ENCODE data around the gene UBL5. TPM values are rescaled to one million over a fixed set of nuclear protein-coding genes. Genes with fewer than 3 reads are reported as not detected.
A peak's percentile ranks its signal among the peaks of the same experiment; 100 is the strongest.
"Not testable (repeated sequence)": the region's sequence is repeated elsewhere in the genome, so short reads cannot be mapped to it uniquely, and the experiment has no call there.

UBL5 gene
- total RNA-seq, 1 donor from 2014 or later, result 133 TPM

DNA sequence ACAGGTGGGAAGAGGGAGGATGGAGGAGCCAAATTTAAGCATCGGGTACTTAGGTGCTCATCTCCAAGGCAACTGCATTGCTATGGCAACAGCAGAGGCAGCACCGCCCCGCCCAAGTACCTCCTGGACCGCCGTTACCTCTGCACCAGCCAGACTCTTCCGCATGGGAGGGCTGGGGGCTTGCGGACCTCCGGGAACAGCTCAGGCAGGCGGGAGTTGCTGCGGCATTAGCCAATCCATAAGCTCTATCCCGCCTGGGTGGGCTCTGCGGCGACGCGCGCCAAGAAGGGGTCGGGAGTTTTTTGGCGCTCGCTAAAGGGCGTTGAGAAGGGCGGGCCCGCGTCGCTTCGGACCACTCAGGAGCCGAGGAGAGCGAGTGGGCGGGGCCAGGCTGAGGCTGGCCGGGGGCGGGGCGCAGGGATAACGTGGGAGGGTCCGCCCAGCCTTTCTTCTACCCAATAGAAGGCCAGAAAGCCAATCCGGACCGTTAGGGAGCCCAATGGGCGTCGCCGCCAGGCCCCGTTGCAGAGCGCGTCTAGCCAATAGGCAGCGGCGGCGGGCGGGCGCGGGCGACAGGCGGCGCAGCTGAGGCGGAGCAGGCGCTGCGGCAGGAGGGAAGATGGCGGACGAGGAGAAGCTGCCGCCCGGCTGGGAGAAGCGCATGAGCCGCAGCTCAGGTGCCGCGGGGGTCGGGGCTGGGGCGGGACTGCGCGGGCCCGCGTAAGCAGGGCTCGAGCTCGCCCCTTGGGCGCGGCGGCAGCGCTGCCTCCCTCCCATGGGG, 7.2 kb downstream of the UBL5 start, which contains the start of gene PIN1:
Gene PIN1, plus strand, starts transcription at position 593 of the 781 bp plus-strand sequence. Its CDS starts 27 bp downstream, at position 620.
- peak within 1 kb of the TSS; percentile 42 for H3K27ac ChIP-seq (ENCODE audit: low read depth, low read length)
- peaks cover 12 to 18% (median 14%) of the 10 kb centered on the region in 3 donors for H3K4me1 ChIP-seq (ENCODE audit: control insufficient read depth in 3 of 3, insufficient read depth in 3 of 3, low read length in 3 of 3)

GRCh38 chr19:9835507-9835949, 7.8 kb downstream of the UBL5 start:
- peaks cover 12 to 18% (median 14%) of the 10 kb centered on the region in 3 donors for H3K4me1 ChIP-seq (ENCODE audit: control insufficient read depth in 3 of 3, insufficient read depth in 3 of 3, low read length in 3 of 3)
- peaks cover 12 to 21% (median 18%) of the 10 kb centered on the region in 3 donors for H3K36me3 ChIP-seq (ENCODE audit: control insufficient read depth in 3 of 3, insufficient read depth in 3 of 3, low read length in 3 of 3)
- peak overlapping the region; percentile 36 for H3K27ac ChIP-seq (ENCODE audit: low read depth, low read length)
- H3K9ac ChIP-seq (ENCODE audit: low read depth in 1 of 3, low read length in 3 of 3), result peak overlapping the region; percentile 84 to 90 (median 87)
- no peaks in the 10 kb centered on the region for H3K9me3 ChIP-seq (ENCODE audit: control insufficient read depth in 3 of 3, low read length in 3 of 3)
- peak overlapping the region; percentile 81 to 89 (median 85) for H3K4me3 ChIP-seq (ENCODE audit: low read length in 3 of 3)
- H3K27me3 ChIP-seq (ENCODE audit: control insufficient read depth in 3 of 3, insufficient read depth in 3 of 3, low read length in 3 of 3), result no peaks in the 10 kb centered on the region

More for the DNA sequence above, 7.2 kb downstream of the UBL5 start, which contains the start of gene PIN1:
- no peaks in the 10 kb centered on the region for H3K9me3 ChIP-seq (ENCODE audit: control insufficient read depth in 3 of 3, low read length in 3 of 3)
- H3K9ac ChIP-seq (ENCODE audit: low read depth in 1 of 3, low read length in 3 of 3), result peak within 1 kb of the TSS; percentile 84 to 90 (median 87)
- H3K27me3 ChIP-seq (ENCODE audit: control insufficient read depth in 3 of 3, insufficient read depth in 3 of 3, low read length in 3 of 3), result no peaks in the 10 kb centered on the region
- H3K4me3 ChIP-seq (ENCODE audit: low read length in 3 of 3), result peak within 1 kb of the TSS; percentile 86 to 96 (median 96)
- peaks cover 13 to 23% (median 20%) of the 10 kb centered on the region in 3 donors for H3K36me3 ChIP-seq (ENCODE audit: control insufficient read depth in 3 of 3, insufficient read depth in 3 of 3, low read length in 3 of 3)

DNA sequence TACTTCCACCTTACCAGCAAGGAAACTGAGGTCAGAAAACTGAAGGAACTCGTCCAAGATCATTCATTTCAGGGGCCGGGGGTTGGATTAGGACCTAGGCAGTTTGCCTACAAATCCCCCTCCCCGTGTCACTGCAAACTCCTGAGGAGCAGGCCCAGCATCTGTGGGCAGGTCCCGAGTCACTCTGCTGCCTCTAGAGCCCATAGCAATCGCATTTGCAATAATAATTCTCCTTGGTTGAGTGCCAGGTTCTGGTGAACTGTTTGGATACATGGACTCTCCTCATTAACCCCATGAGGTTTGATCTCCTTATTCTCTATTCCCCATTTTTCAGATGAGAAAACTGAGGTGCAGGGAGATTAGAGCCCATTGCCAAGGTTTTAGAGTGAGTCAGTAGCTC, 8.3 kb downstream of the UBL5 start:
- H3K4me1 ChIP-seq (ENCODE audit: control insufficient read depth in 3 of 3, insufficient read depth in 3 of 3, low read length in 3 of 3), result peaks cover 12 to 18% (median 14%) of the 10 kb centered on the region in 3 donors
- H3K27me3 ChIP-seq (ENCODE audit: control insufficient read depth in 3 of 3, insufficient read depth in 3 of 3, low read length in 3 of 3), result no peaks in the 10 kb centered on the region
- H3K9ac ChIP-seq (ENCODE audit: low read depth in 1 of 3, low read length in 3 of 3), result peak overlapping the region; percentile 84 to 90 (median 87)
- no peaks in the 10 kb centered on the region for H3K9me3 ChIP-seq (ENCODE audit: control insufficient read depth in 3 of 3, low read length in 3 of 3)
- no peak overlapping the region for H3K27ac ChIP-seq (ENCODE audit: low read depth, low read length)
- H3K4me3 ChIP-seq (ENCODE audit: low read length in 3 of 3), result peak overlapping the region; percentile 81 to 89 (median 85)
- peaks cover 15 to 25% (median 23%) of the 10 kb centered on the region in 3 donors for H3K36me3 ChIP-seq (ENCODE audit: control insufficient read depth in 3 of 3, insufficient read depth in 3 of 3, low read length in 3 of 3)

- peaks cover 12 to 18% (median 14%) of the 10 kb centered on the region in 3 donors for H3K4me1 ChIP-seq (ENCODE audit: control insufficient read depth in 3 of 3, insufficient read depth in 3 of 3, low read length in 3 of 3)
- H3K27ac ChIP-seq (ENCODE audit: low read depth, low read length), result no peak overlapping the region
- H3K9ac ChIP-seq (ENCODE audit: low read depth in 1 of 3, low read length in 3 of 3), result no peak overlapping the region
- peaks cover 36 to 46% (median 44%) of the 10 kb centered on the region in 3 donors for H3K36me3 ChIP-seq (ENCODE audit: control insufficient read depth in 3 of 3, insufficient read depth in 3 of 3, low read length in 3 of 3)
- no peaks in the 10 kb centered on the region for H3K27me3 ChIP-seq (ENCODE audit: control insufficient read depth in 3 of 3, insufficient read depth in 3 of 3, low read length in 3 of 3)
- H3K9me3 ChIP-seq (ENCODE audit: control insufficient read depth in 3 of 3, low read length in 3 of 3), result peaks cover 0 to 4% (median 0%) of the 10 kb centered on the region in 3 donors
- no peak overlapping the region for H3K4me3 ChIP-seq (ENCODE audit: low read length in 3 of 3)
Observed at GRCh38 chr19:9838324-9838723, 10.6 kb downstream of the UBL5 start.

- no peak overlapping the region for H3K27ac ChIP-seq (ENCODE audit: low read depth, low read length)
- H3K4me1 ChIP-seq (ENCODE audit: control insufficient read depth in 3 of 3, insufficient read depth in 3 of 3, low read length in 3 of 3), result peaks cover 12 to 17% (median 12%) of the 10 kb centered on the region in 3 donors
- peaks cover 0 to 10% (median 0%) of the 10 kb centered on the region in 3 donors for H3K9me3 ChIP-seq (ENCODE audit: control insufficient read depth in 3 of 3, low read length in 3 of 3)
- H3K9ac ChIP-seq (ENCODE audit: low read depth in 1 of 3, low read length in 3 of 3), result no peak overlapping the region
- H3K27me3 ChIP-seq (ENCODE audit: control insufficient read depth in 3 of 3, insufficient read depth in 3 of 3, low read length in 3 of 3), result no peaks in the 10 kb centered on the region
- no peak overlapping the region for H3K4me3 ChIP-seq (ENCODE audit: low read length in 3 of 3)
- peaks cover 44 to 55% (median 54%) of the 10 kb centered on the region in 3 donors for H3K36me3 ChIP-seq (ENCODE audit: control insufficient read depth in 3 of 3, insufficient read depth in 3 of 3, low read length in 3 of 3)
Observed at GRCh38 chr19:9839415-9839814, 11.7 kb downstream of the UBL5 start.

DNA sequence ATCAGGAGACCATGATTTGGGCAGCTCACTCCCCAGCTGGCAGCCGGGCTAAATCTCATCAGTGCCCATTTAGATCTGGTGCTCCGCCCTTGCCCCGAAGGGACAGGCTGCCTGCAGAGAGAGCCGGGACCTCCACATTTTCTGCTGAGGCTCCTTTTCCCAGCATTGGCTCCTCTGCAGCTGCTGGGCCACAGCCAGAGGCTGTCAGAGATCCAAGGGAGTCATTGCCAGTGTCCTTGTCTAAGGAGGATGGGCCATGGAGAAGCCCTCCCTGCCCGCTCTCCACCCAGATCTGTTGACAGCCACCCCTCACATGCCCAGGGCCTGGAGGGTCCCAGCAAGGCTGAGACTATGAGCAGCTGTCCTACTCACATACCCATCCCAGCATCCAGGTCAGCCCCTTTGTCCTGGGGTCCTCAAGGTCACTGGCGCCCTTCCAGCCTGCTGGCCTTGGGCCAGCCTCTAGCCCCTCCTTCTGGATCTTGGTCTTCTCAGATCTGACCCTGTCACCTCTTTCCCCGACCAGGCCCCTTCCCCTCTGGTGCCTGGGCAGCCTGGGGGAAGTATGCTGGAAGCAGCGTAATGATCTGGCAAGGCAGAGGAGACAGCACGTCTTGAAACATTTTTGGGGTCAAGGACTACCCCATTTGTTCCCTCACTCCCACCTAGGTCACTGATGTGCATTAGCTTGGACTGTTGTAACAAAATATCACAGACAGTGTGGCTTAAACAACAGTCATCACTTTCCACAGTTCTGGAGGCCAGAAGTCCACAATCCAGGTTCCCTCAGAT, 15.3 kb downstream of the UBL5 start:
- Histone ChIP-seq H3K9ac (ENCODE audit: low read depth in 1 of 3, low read length in 3 of 3) (no peak overlapping the region), H3K4me3 (ENCODE audit: low read length in 3 of 3) (no peak overlapping the region), H3K4me1 (ENCODE audit: control insufficient read depth in 3 of 3, insufficient read depth in 3 of 3, low read length in 3 of 3) (peaks cover 0 to 7% (median 3%) of the 10 kb centered on the region in 3 donors), H3K27me3 (ENCODE audit: control insufficient read depth in 3 of 3, insufficient read depth in 3 of 3, low read length in 3 of 3) (no peaks in the 10 kb centered on the region), H3K36me3 (ENCODE audit: control insufficient read depth in 3 of 3, insufficient read depth in 3 of 3, low read length in 3 of 3) (peaks cover 66 to 78% (median 77%) of the 10 kb centered on the region in 3 donors), H3K9me3 (ENCODE audit: control insufficient read depth in 3 of 3, low read length in 3 of 3) (peaks cover 0 to 10% (median 0%) of the 10 kb centered on the region in 3 donors), H3K27ac (ENCODE audit: low read depth, low read length) (no peak overlapping the region)

DNA sequence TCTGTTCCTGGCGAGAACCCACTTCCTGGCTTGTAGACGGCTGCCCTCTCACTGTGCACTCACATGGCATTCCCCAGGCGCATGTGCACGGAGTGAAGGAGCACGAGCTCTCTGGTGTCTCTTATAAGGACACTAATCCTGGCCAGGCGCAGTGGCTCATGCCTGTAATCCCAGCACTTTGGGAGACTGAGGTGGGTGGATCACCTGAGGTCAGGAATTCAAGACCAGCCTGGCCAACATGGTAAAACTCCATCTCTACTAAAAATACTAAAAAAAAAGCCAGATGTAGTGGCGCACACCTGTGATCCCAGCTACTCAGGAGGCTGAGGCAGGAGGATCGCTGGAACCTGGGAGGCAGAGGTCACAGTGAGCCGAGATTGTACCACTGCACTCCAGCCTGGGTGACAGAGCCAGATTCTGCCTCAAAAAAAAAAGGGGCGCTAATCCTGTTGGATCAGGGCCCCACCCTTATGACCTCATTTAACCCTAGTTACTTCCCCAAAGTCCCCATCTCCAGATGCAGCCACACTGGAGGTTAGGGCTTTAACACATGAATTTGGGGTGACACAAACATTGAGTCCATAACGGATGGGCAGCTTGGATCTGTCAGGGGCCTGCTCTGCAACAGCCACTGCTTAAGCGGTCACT, 16.0 kb downstream of the UBL5 start:
- H3K9ac ChIP-seq (ENCODE audit: low read depth in 1 of 3, low read length in 3 of 3); H3K4me1 ChIP-seq (ENCODE audit: control insufficient read depth in 3 of 3, insufficient read depth in 3 of 3, low read length in 3 of 3); H3K27ac ChIP-seq (ENCODE audit: low read depth, low read length); H3K27me3 ChIP-seq (ENCODE audit: control insufficient read depth in 3 of 3, insufficient read depth in 3 of 3, low read length in 3 of 3); H3K4me3 ChIP-seq (ENCODE audit: low read length in 3 of 3): not testable (repeated sequence)
- H3K36me3 ChIP-seq (ENCODE audit: control insufficient read depth in 3 of 3, insufficient read depth in 3 of 3, low read length in 3 of 3), result peaks cover 67 to 77% (median 76%) of the 10 kb centered on the region in 3 donors
- peaks cover 0 to 10% (median 0%) of the 10 kb centered on the region in 3 donors for H3K9me3 ChIP-seq (ENCODE audit: control insufficient read depth in 3 of 3, low read length in 3 of 3)

DNA sequence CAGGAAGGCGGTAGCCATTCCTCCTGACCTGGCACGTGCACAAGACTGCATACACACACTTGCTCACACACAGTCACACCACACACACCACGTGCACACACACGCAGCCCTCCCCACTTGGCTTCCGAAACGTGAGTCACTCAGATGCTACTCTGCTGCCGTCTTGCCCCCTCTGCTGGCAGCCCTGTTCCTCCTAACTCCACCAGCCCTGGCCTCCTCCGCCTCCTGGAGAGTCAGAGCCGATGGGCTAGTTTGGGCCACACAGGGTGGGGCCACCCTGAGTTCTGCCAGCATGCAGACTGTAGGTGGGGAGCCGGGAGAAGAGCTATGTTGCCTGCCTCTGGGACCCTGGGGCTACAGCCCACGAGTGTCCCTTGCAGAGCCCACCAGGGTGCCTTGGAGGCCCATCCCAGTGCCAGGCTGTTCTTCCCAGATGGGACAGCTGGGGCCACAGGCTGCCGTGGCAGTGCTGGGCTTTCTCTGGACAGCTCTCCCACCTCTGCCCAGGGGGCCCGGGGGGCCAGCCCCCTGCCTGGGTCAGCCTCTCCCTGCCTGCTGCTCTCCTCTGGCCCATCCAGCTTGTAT, 19.5 kb downstream of the UBL5 start:
- Histone ChIP-seq H3K9ac (ENCODE audit: low read depth in 1 of 3, low read length in 3 of 3) (no peak overlapping the region), H3K4me3 (ENCODE audit: low read length in 3 of 3) (no peak overlapping the region), H3K9me3 (ENCODE audit: control insufficient read depth in 3 of 3, low read length in 3 of 3) (peaks cover 0 to 10% (median 0%) of the 10 kb centered on the region in 3 donors), H3K4me1 (ENCODE audit: control insufficient read depth in 3 of 3, insufficient read depth in 3 of 3, low read length in 3 of 3) (peaks cover 0 to 7% (median 3%) of the 10 kb centered on the region in 3 donors), H3K27ac (ENCODE audit: low read depth, low read length) (no peak overlapping the region), H3K27me3 (ENCODE audit: control insufficient read depth in 3 of 3, insufficient read depth in 3 of 3, low read length in 3 of 3) (no peaks in the 10 kb centered on the region), H3K36me3 (ENCODE audit: control insufficient read depth in 3 of 3, insufficient read depth in 3 of 3, low read length in 3 of 3) (peaks cover 52 to 53% (median 53%) of the 10 kb centered on the region in 3 donors)

GRCh38 chr19:9848060-9848459, 20.3 kb downstream of the UBL5 start:
- H3K27me3 ChIP-seq (ENCODE audit: control insufficient read depth in 3 of 3, insufficient read depth in 3 of 3, low read length in 3 of 3), result no peaks in the 10 kb centered on the region
- no peak overlapping the region for H3K4me3 ChIP-seq (ENCODE audit: low read length in 3 of 3)
- H3K9me3 ChIP-seq (ENCODE audit: control insufficient read depth in 3 of 3, low read length in 3 of 3), result peaks cover 0 to 9% (median 0%) of the 10 kb centered on the region in 3 donors
- H3K27ac ChIP-seq (ENCODE audit: low read depth, low read length), result no peak overlapping the region
- H3K9ac ChIP-seq (ENCODE audit: low read depth in 1 of 3, low read length in 3 of 3), result no peak overlapping the region
- H3K36me3 ChIP-seq (ENCODE audit: control insufficient read depth in 3 of 3, insufficient read depth in 3 of 3, low read length in 3 of 3), result peaks cover 44% of the 10 kb centered on the region in 3 donors
- H3K4me1 ChIP-seq (ENCODE audit: control insufficient read depth in 3 of 3, insufficient read depth in 3 of 3, low read length in 3 of 3), result peaks cover 0 to 7% (median 3%) of the 10 kb centered on the region in 3 donors

Data from skeletal muscle tissue (tissue), 4 donors.